HCT116 (cell line): ENCODE measurements around the gene LRRTM2. TPM values are rescaled to one million over a fixed set of nuclear protein-coding genes. Genes with fewer than 3 reads are reported as not detected.

Experiments used
- ATAC-seq: fragments of 200-7000 bp; cut with Tn5 transposase; 2 replicates; pipeline ENCODE4 v1.9.1; 2020; ENCODE audit warnings: mild to moderate bottlenecking, moderate library complexity
- BruUV-seq: library from RNA; stranded (reverse); fragments of 400-500 nt; replicated peaks from 2 replicates; lab custom pipeline; 2021; lab: Mats Ljungman, UMichigan
- CTCF ChIA-PET: fragments of 300-600 bp; sonication (Branson Sonifier 250); formaldehyde crosslinking; loops from one replicate; lab custom pipeline; 2021; ENCODE audit warnings: antibody characterized with exemption; lab: Charles Lee
- POLR2A ChIA-PET: fragments of 300-600, 350-600 bp; sonication (Branson Sonifier 250); formaldehyde crosslinking; loops from one replicate; lab custom pipeline; 2021; ENCODE audit warnings: antibody characterized with exemption; lab: Charles Lee
- RAD21 ChIA-PET, 2 experiments: fragments of 300-600 bp; sonication (Branson Sonifier 250); formaldehyde crosslinking; loops; one replicate each; lab custom pipeline; 2023; ENCODE audit warnings: low total read pairs in 2 of 2; ENCODE audit not compliant: uncharacterized antibody in 2 of 2, unreplicated experiment in 2 of 2, low non-redundant PET in 1 of 2; lab: Charles Lee
- DNase-seq: peaks from one replicate; pipeline ENCODE4 v3.0.0-alpha.2; 2010; ENCODE audit warnings: low read depth, low spot score
- H2AFZ ChIP-seq: fragments of 200-600 bp; shearing (Covaris generic), sonication (generic); 2 replicates; pipeline ENCODE4 v1.6.1; 2017; ENCODE audit warnings: low read depth, mixed run types, mixed read lengths, antibody characterized with exemption, low read length; ENCODE audit not compliant: poor library complexity, severe bottlenecking
- H3K27ac ChIP-seq: 2 replicates; pipeline ENCODE4 v1.5.1; 2012; ENCODE audit warnings: low read depth, low read length
- H3K27me3 ChIP-seq: fragments of 200-600 bp; sonication (generic); 2 replicates; pipeline ENCODE4 v1.6.1; 2016; ENCODE audit warnings: mixed run types, low read length, mixed read lengths; ENCODE audit not compliant: insufficient read depth
- H3K36me3 ChIP-seq, 2 experiments: fragments of 200-500 bp in 1 of 2; fragments of 200-600 bp in 1 of 2; sonication (Bioruptor generic) in 1 of 2; sonication (generic) in 1 of 2; 2 replicates each; pipeline versions ENCODE4 v1.5.1 to v1.6.1; 2014 to 2016; ENCODE audit warnings: low read length in 2 of 2, inconsistent platforms in 1 of 2, mixed read lengths in 1 of 2, mixed run types in 1 of 2; ENCODE audit not compliant: insufficient read depth in 2 of 2, control insufficient read depth in 1 of 2
- H3K4me1 ChIP-seq, 2 experiments: fragments of 200-600 bp in 1 of 2; sonication (generic) in 1 of 2; 2 replicates each; pipeline versions ENCODE4 v1.5.1 to v1.6.1; 2012 to 2017; ENCODE audit warnings: low read length in 2 of 2, inconsistent platforms in 1 of 2, mild to moderate bottlenecking in 1 of 2, mixed read lengths in 1 of 2, mixed run types in 1 of 2, moderate library complexity in 1 of 2; ENCODE audit not compliant: insufficient read depth in 2 of 2, control insufficient read depth in 1 of 2
- H3K4me2 ChIP-seq: fragments of 200-600 bp; sonication (generic); 2 replicates; pipeline ENCODE4 v1.6.1; 2017; ENCODE audit warnings: mixed run types, low read length, mixed read lengths
- H3K4me3 ChIP-seq, 2 experiments: fragments of 200-600 bp in 1 of 2; sonication (generic) in 1 of 2; replicated peaks in 1 of 2; 2 replicates each; pipeline ENCODE4 v1.5.1; 2011 to 2016; ENCODE audit warnings: low read length in 2 of 2, control low read depth in 1 of 2, low read depth in 1 of 2, mild to moderate bottlenecking in 1 of 2, mixed read lengths in 1 of 2, mixed run types in 1 of 2
- H3K79me2 ChIP-seq: fragments of 200-600 bp; sonication (generic); 2 replicates; pipeline ENCODE4 v1.6.1; 2017; ENCODE audit warnings: mild to moderate bottlenecking, mixed run types, low read length, moderate library complexity, mixed read lengths; ENCODE audit not compliant: insufficient read depth
- H3K9ac ChIP-seq: fragments of 200-600 bp; sonication (generic); 2 replicates; pipeline ENCODE4 v1.6.1; 2016; ENCODE audit warnings: low read length, mixed read lengths
- H3K9me2 ChIP-seq: fragments of 200-600 bp; sonication (generic), shearing (Covaris generic); 2 replicates; pipeline ENCODE4 v1.6.1; 2017; ENCODE audit warnings: mixed run types, mild to moderate bottlenecking, moderate library complexity; ENCODE audit not compliant: insufficient read depth
- H3K9me3 ChIP-seq, 2 experiments: fragments of 200-500 bp in 1 of 2; fragments of 200-600 bp in 1 of 2; sonication (Bioruptor generic) in 1 of 2; sonication (generic) in 1 of 2; 2 replicates each; pipeline ENCODE4 v1.6.1; 2014 to 2017; ENCODE audit warnings: low read length in 2 of 2, mixed read lengths in 2 of 2, inconsistent platforms in 1 of 2, low read depth in 1 of 2, mild to moderate bottlenecking in 1 of 2, mixed run types in 1 of 2, moderate library complexity in 1 of 2; ENCODE audit not compliant: control insufficient read depth in 1 of 2, insufficient read depth in 1 of 2
- H4K20me1 ChIP-seq: fragments of 200-600 bp; sonication (generic), shearing (Covaris generic); 2 replicates; pipeline ENCODE4 v1.6.1; 2017; ENCODE audit warnings: mixed run types, mild to moderate bottlenecking, moderate library complexity; ENCODE audit not compliant: insufficient read depth
- CBX3 ChIP-seq: IDR thresholded peaks from 2 replicates; pipeline ENCODE4 v1.6.1; 2012; ENCODE audit warnings: low read depth
- CEBPB ChIP-seq: IDR thresholded peaks from 2 replicates; pipeline ENCODE4 v1.6.1; 2012; ENCODE audit warnings: low read depth
- EGR1 ChIP-seq: IDR thresholded peaks from 2 replicates; pipeline ENCODE4 v1.6.1; 2012; ENCODE audit warnings: low read depth
- ELF1 ChIP-seq: IDR thresholded peaks from 2 replicates; pipeline ENCODE4 v1.6.1; 2012; ENCODE audit warnings: low read depth, borderline replicate concordance
- EZH2 ChIP-seq: fragments of 200-600 bp; sonication (generic); IDR thresholded peaks from 2 replicates; pipeline ENCODE4 v1.6.1; 2017; ENCODE audit warnings: antibody characterized with exemption, mixed run types
- EZH2phosphoT487 ChIP-seq: fragments of 200-600 bp; IDR thresholded peaks from 2 replicates; pipeline ENCODE4 v1.6.1; 2018; ENCODE audit warnings: antibody characterized with exemption, borderline replicate concordance
- JUND ChIP-seq: IDR thresholded peaks from 2 replicates; pipeline ENCODE4 v1.6.1; 2012
- RAD21 ChIP-seq: IDR thresholded peaks from 2 replicates; pipeline ENCODE4 v1.6.1; 2012; ENCODE audit warnings: low read depth, mild to moderate bottlenecking
- SP1 ChIP-seq: IDR thresholded peaks from 2 replicates; pipeline ENCODE4 v1.6.1; 2012; ENCODE audit warnings: low read depth
- TCF7L2 ChIP-seq: IDR thresholded peaks from 2 replicates; pipeline ENCODE4 v1.7.0; 2011; ENCODE audit warnings: borderline replicate concordance, inconsistent platforms; ENCODE audit not compliant: insufficient read depth, insufficient read length; ENCODE audit errors: extremely low read depth
- YY1 ChIP-seq: IDR thresholded peaks from 2 replicates; pipeline ENCODE4 v1.6.1; 2011; ENCODE audit warnings: low read length, low read depth, moderate library complexity, mild to moderate bottlenecking; ENCODE audit not compliant: insufficient replicate concordance; ENCODE audit errors: extremely low read depth
- ZFX ChIP-seq: fragments of 450-650 bp; IDR thresholded peaks from 2 replicates; pipeline ENCODE4 v1.6.1; 2017
- ZNF274 ChIP-seq: fragments of 200-500 bp; sonication (Bioruptor generic); IDR thresholded peaks from 2 replicates; pipeline ENCODE4 v1.6.1; 2014; ENCODE audit warnings: mild to moderate bottlenecking, low read depth, low read length, inconsistent platforms
- intact Hi-C: fragments of 100-400 bp; cut with micrococcal nuclease; formaldehyde crosslinking; loops from 2 replicates; pipeline ENCODE4 v1.10.0; 2022
- total RNA-seq: library from RNA; stranded (reverse); gene quantifications from one replicate; pipeline ENCODE4 v1.2.1, GENCODE V29; 2021; ENCODE audit not compliant: unreplicated experiment
- TF ChIP-seq, protein P1 (sequence below): IDR thresholded peaks from 2 replicates; pipeline ENCODE4 v1.6.1; 2012; ENCODE audit warnings: low read depth
- TF ChIP-seq, protein P2 (sequence below), 3 experiments: fragments of 200-600 bp in 1 of 3; sonication (generic) in 1 of 3; IDR thresholded peaks in 2 of 3; conservative IDR thresholded peaks in 1 of 3; 2 replicates each; pipeline ENCODE4 v1.5.1; 2012 to 2017; ENCODE audit warnings: low read depth in 2 of 3, low read length in 2 of 3, antibody characterized with exemption in 1 of 3, borderline replicate concordance in 1 of 3, control low read depth in 1 of 3, mild to moderate bottlenecking in 1 of 3, mixed read lengths in 1 of 3, mixed run types in 1 of 3, moderate library complexity in 1 of 3; ENCODE audit not compliant: insufficient read depth in 1 of 3
- TF ChIP-seq, protein P3 (sequence below): IDR thresholded peaks from 2 replicates; pipeline ENCODE4 v1.6.1; 2012

LRRTM2 gene
- total RNA-seq, 1 experiment from 2014 or later, result not detected

DNA sequence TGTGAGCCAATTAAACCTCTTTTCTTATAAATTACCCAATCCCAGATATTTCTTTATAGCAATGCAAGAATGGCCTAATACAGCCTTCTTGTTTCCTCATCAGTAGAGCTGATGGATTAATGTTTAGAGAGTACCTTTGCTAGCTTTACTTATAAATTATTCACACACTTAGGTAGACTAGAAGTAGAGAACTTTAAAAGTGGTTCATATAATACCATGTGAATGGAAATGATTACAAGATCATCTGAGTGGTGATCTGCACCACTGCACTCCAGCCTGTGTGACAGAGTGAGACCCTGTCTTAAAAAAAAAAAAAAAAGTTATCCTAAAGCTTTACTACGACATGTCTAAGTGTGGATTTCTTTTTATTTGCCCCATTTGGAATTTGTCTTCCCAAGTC lies 23.2 kb upstream of the LRRTM2 start:
- no peaks in the 10 kb centered on the region for H3K9me3 ChIP-seq
- no peak overlapping the region for H3K9ac ChIP-seq
- H3K27me3 ChIP-seq, result no peaks in the 10 kb centered on the region
- H4K20me1 ChIP-seq, result no peaks in the 10 kb centered on the region; the same call in 1 of the 2 replicates
- RAD21 ChIA-PET, result interaction anchor here in 1 of 2 experiments (0.6 kb wide), 1 partner anchor 17 kb away, joined by 6 read pairs; no protein-coding TSS in a partner anchor
- H3K4me3 ChIP-seq, result no peak overlapping the region
- no peak overlapping the region for H3K4me2 ChIP-seq
- POLR2A ChIA-PET, result no interaction called here
- TF ChIP-seq, protein P1, sequence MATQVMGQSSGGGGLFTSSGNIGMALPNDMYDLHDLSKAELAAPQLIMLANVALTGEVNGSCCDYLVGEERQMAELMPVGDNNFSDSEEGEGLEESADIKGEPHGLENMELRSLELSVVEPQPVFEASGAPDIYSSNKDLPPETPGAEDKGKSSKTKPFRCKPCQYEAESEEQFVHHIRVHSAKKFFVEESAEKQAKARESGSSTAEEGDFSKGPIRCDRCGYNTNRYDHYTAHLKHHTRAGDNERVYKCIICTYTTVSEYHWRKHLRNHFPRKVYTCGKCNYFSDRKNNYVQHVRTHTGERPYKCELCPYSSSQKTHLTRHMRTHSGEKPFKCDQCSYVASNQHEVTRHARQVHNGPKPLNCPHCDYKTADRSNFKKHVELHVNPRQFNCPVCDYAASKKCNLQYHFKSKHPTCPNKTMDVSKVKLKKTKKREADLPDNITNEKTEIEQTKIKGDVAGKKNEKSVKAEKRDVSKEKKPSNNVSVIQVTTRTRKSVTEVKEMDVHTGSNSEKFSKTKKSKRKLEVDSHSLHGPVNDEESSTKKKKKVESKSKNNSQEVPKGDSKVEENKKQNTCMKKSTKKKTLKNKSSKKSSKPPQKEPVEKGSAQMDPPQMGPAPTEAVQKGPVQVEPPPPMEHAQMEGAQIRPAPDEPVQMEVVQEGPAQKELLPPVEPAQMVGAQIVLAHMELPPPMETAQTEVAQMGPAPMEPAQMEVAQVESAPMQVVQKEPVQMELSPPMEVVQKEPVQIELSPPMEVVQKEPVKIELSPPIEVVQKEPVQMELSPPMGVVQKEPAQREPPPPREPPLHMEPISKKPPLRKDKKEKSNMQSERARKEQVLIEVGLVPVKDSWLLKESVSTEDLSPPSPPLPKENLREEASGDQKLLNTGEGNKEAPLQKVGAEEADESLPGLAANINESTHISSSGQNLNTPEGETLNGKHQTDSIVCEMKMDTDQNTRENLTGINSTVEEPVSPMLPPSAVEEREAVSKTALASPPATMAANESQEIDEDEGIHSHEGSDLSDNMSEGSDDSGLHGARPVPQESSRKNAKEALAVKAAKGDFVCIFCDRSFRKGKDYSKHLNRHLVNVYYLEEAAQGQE, result no peak
- TF ChIP-seq ZFX (no peak), EGR1 (no peak), SP1 (no peak), ZNF274 (no peak), TCF7L2 (no peak), EZH2phosphoT487 (no peak), YY1 (no peak), CEBPB (no peak), CBX3 (no peak), RAD21 (no peak), JUND (no peak), EZH2 (no peak), ELF1 (no peak)
- TF ChIP-seq, protein P2, sequence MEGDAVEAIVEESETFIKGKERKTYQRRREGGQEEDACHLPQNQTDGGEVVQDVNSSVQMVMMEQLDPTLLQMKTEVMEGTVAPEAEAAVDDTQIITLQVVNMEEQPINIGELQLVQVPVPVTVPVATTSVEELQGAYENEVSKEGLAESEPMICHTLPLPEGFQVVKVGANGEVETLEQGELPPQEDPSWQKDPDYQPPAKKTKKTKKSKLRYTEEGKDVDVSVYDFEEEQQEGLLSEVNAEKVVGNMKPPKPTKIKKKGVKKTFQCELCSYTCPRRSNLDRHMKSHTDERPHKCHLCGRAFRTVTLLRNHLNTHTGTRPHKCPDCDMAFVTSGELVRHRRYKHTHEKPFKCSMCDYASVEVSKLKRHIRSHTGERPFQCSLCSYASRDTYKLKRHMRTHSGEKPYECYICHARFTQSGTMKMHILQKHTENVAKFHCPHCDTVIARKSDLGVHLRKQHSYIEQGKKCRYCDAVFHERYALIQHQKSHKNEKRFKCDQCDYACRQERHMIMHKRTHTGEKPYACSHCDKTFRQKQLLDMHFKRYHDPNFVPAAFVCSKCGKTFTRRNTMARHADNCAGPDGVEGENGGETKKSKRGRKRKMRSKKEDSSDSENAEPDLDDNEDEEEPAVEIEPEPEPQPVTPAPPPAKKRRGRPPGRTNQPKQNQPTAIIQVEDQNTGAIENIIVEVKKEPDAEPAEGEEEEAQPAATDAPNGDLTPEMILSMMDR (IDR thresholded peaks at IDR 0.05 in 2 of 3, conservative IDR thresholded peaks at IDR 0.05 in 1 of 3; ENCODE audit: borderline replicate concordance in 1 of 3, insufficient read depth in 1 of 3, low read depth in 2 of 3, low read length in 2 of 3), result no peak
- TF ChIP-seq, protein P3, sequence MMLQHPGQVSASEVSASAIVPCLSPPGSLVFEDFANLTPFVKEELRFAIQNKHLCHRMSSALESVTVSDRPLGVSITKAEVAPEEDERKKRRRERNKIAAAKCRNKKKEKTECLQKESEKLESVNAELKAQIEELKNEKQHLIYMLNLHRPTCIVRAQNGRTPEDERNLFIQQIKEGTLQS, result no peak
- no peak for DNase-seq
- no peak overlapping the region for H2AFZ ChIP-seq
- no TSS peak for BruUV-seq
- no peaks in the 10 kb centered on the region for H3K9me2 ChIP-seq
- intact Hi-C loops, result no loop called here
- 0 out of 4 replicates have a peak, but pooled peaks cover 0 to 3% of the 10 kb centered on the region in 2 experiments for H3K36me3 ChIP-seq
- peaks cover 0 to 23% of the 10 kb centered on the region in 2 experiments; a peak in 2 of 4 replicates for H3K4me1 ChIP-seq
- CTCF ChIA-PET, result no interaction called here
- ATAC-seq, result no peak
- no peak overlapping the region for H3K27ac ChIP-seq
- H3K79me2 ChIP-seq, result no peaks in the 10 kb centered on the region; the same call in 1 of the 2 replicates
